ENCODE results near the gene ATXN7L1. TPM values are rescaled to one million over a fixed set of nuclear protein-coding genes. Genes with fewer than 3 reads are reported as not detected.
"Not testable (repeated sequence)": the region's sequence is repeated elsewhere in the genome, so short reads cannot be mapped to it uniquely, and the experiment has no call there.

ATXN7L1 gene
- total and polyA plus RNA-seq, 2 experiments from 2014 or later = 6.4 to 8.6 TPM

DNA sequence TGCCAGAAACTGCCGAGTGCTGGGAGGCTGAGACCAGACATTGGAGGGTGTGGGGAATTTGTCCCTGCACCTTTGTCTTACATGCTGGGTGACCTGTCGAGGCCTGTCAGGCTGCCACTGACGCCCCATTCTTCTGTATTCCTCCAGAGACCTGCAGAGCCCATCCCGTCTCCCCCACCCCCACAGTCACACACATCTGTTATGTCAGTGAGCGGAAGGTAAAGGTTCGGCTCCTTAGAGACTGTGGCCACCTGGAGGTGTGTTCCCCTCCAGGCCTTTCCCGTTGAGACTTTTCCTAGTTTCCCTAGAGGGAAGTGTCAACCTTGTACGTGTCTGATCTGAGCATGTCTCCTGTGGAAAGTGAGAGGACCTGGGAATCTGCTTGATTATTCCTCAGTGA lies 84.5 kb downstream of the ATXN7L1 start:
- DNase-seq (ENCODE audit: low read depth in 1 of 2, low spot score in 1 of 2) = no peak
- no peak overlapping the region for H3K4me3 ChIP-seq
- no peak overlapping the region for H3K27ac ChIP-seq
- H3K9me3 ChIP-seq (ENCODE audit: low read depth) = no peaks in the 10 kb centered on the region
- H3K36me3 ChIP-seq = no peaks in the 10 kb centered on the region
- no peaks in the 10 kb centered on the region for H3K4me1 ChIP-seq (ENCODE audit: low read depth)
- no peaks in the 10 kb centered on the region for H3K27me3 ChIP-seq
- TF ChIP-seq, protein P1, sequence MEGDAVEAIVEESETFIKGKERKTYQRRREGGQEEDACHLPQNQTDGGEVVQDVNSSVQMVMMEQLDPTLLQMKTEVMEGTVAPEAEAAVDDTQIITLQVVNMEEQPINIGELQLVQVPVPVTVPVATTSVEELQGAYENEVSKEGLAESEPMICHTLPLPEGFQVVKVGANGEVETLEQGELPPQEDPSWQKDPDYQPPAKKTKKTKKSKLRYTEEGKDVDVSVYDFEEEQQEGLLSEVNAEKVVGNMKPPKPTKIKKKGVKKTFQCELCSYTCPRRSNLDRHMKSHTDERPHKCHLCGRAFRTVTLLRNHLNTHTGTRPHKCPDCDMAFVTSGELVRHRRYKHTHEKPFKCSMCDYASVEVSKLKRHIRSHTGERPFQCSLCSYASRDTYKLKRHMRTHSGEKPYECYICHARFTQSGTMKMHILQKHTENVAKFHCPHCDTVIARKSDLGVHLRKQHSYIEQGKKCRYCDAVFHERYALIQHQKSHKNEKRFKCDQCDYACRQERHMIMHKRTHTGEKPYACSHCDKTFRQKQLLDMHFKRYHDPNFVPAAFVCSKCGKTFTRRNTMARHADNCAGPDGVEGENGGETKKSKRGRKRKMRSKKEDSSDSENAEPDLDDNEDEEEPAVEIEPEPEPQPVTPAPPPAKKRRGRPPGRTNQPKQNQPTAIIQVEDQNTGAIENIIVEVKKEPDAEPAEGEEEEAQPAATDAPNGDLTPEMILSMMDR (IDR thresholded peaks at IDR 0.05; ENCODE audit: low read depth, low read length) = no peak

DNA sequence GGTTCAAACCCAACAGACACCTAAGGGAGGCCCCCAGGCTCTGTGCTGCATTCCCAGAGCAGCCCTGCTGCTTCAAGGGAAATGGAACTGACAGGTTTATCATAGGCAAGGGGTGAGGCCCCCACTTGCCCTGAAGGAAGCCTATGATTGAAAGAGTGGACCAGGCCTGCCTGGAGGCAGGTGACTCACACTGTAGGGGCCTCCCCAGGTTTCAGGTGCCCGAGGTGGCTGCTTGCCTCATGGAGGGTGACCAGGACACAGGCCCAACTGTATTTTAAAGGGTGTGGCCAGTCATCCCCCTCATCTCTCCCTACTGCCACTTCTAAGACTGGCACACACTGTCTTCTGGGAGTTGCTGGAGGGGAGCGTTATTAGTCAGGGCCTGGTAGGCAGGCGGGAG lies 85.4 kb downstream of the ATXN7L1 start:
- H3K36me3 ChIP-seq = no peaks in the 10 kb centered on the region
- TF ChIP-seq, protein P1 (IDR thresholded peaks at IDR 0.05; ENCODE audit: low read depth, low read length) = no peak
- H3K9me3 ChIP-seq (ENCODE audit: low read depth) = no peaks in the 10 kb centered on the region
- H3K4me3 ChIP-seq = no peak overlapping the region
- no peak overlapping the region for H3K27ac ChIP-seq
- H3K4me1 ChIP-seq (ENCODE audit: low read depth) = no peaks in the 10 kb centered on the region
- no peak for DNase-seq (ENCODE audit: low read depth in 1 of 2, low spot score in 1 of 2)
- no peaks in the 10 kb centered on the region for H3K27me3 ChIP-seq

DNA sequence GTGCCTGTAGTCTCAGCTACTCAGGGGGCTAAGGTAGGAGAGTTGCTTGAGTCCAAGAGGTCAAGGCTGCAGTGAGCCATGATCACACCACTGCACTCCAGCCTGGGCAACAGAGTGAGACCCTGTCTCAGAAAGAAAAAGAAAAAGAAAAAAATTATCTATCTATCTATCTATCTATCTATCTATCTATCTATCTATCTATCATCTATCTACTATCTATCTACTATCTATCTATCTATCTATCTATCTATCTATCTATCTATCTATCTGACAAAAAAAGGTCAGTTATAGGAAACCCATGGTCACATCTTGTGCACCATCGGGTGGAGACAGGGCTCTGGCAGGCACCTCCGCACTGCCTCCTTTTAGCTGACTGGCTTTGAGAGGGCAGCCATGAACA lies 85.9 kb downstream of the ATXN7L1 start:
- not testable (repeated sequence) for H3K9me3 ChIP-seq (ENCODE audit: low read depth); H3K36me3 ChIP-seq; H3K27ac ChIP-seq; H3K27me3 ChIP-seq; H3K4me3 ChIP-seq; H3K4me1 ChIP-seq (ENCODE audit: low read depth); DNase-seq (ENCODE audit: low read depth in 1 of 2, low spot score in 1 of 2)

DNA sequence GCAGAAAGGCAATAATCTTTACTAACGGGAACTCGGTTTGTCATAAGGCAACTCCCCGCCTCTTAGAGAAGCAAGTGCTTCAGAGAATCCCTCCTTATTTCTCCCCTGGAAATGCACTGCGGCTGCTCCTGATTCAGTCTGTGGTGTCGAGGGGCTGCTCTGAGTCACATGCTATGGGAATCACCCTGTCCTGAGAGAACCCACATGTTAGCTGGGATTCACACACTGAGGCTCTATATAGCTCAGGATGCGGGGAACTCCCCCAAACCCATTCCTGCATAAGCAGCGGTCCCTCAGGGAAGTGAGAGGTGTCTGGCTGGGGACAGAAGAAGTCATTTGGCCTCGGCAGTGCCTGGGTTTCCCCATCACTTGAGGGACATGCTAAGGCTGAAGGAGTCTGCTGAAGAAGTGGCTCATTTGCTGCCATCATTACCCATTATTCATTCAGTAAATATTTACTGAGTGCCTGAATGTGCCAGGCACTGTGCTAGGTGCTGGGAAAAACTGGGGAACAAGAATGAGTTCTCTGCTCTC lies 87.5 kb downstream of the ATXN7L1 start:
- Histone ChIP-seq H3K4me3 (no peak overlapping the region), H3K27ac (no peak overlapping the region), H3K4me1 (ENCODE audit: low read depth) (no peaks in the 10 kb centered on the region), H3K27me3 (no peaks in the 10 kb centered on the region), H3K36me3 (no peaks in the 10 kb centered on the region), H3K9me3 (ENCODE audit: low read depth) (no peaks in the 10 kb centered on the region)
- no peak for DNase-seq (ENCODE audit: low read depth in 1 of 2, low spot score in 1 of 2)
- TF ChIP-seq, protein P1 (IDR thresholded peaks at IDR 0.05; ENCODE audit: low read depth, low read length) = no peak

DNA sequence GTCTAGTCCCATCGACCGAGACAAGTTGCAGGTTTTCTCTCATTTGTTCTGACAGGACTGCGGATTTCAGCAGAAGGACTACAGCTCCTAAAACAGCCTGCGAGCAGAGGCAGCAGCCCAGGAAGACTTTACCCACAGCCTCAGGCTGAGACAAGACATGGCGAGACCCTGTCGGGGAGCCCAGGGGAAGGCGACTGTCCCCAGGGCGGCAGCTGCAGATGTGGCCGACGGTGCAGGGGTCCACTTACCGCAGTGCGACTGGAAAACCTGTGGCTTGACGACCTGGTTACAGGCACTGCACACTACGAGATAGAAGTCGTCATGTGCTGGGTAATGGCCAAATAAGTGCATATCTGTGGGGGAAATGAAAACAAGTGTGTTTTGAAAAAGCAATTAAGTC lies 88.0 kb downstream of the ATXN7L1 start:
- H3K4me1 ChIP-seq (ENCODE audit: low read depth) = no peaks in the 10 kb centered on the region
- no peak overlapping the region for H3K4me3 ChIP-seq
- H3K9me3 ChIP-seq (ENCODE audit: low read depth) = no peaks in the 10 kb centered on the region
- H3K27ac ChIP-seq = no peak overlapping the region
- H3K27me3 ChIP-seq = no peaks in the 10 kb centered on the region
- TF ChIP-seq, protein P1 (IDR thresholded peaks at IDR 0.05; ENCODE audit: low read depth, low read length) = no peak
- no peak for DNase-seq (ENCODE audit: low read depth in 1 of 2, low spot score in 1 of 2)
- no peaks in the 10 kb centered on the region for H3K36me3 ChIP-seq

DNA sequence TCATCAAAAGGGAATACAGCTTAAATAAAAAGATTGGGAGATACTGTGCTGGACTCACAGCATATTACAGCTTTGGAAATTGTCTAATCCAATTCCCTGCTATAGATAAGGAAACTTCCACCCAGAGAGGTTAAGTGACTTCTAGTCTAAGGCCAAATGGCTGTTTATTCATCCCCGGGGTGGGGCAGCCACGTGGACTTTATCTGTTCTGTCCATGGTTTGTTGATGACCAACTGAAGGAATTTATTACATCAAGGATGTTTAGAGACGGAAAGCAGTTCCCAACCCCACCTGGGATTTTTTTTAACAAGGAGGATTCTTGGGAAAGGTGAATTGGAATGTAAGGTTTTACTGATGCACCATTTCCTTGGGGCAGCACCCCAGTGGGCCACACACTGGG lies 88.6 kb downstream of the ATXN7L1 start:
- Histone ChIP-seq H3K4me3 (no peak overlapping the region), H3K27me3 (no peaks in the 10 kb centered on the region), H3K36me3 (no peaks in the 10 kb centered on the region), H3K27ac (no peak overlapping the region), H3K9me3 (ENCODE audit: low read depth) (no peaks in the 10 kb centered on the region), H3K4me1 (ENCODE audit: low read depth) (no peaks in the 10 kb centered on the region)
- DNase-seq (ENCODE audit: low read depth in 1 of 2, low spot score in 1 of 2) = no peak
- TF ChIP-seq, protein P1 (IDR thresholded peaks at IDR 0.05; ENCODE audit: low read depth, low read length) = no peak
